IMR-90 (cell line): ENCODE data around the gene AOPEP. TPM values are rescaled to one million over a fixed set of nuclear protein-coding genes. Genes with fewer than 3 reads are reported as not detected.

Source experiments
- ATAC-seq: fragments of 200-7000 bp; cut with Tn5 transposase; 2 replicates; pipeline ENCODE4 v1.9.1; 2020; ENCODE audit warnings: low read depth, mild to moderate bottlenecking, moderate library complexity
- BruUV-seq: library from RNA; stranded (reverse); fragments of 400-500 nt; replicated peaks from 2 replicates; lab custom pipeline; 2021; lab: Mats Ljungman, UMichigan
- CTCF ChIA-PET: fragments of 300-600 bp; formaldehyde crosslinking; extraction: SDS; loops from one replicate; lab custom pipeline; 2021; ENCODE audit warnings: antibody characterized with exemption; lab: Yijun Ruan, JAX
- POLR2A ChIA-PET: fragments of 300-600 bp; sonication (Branson Sonifier 250); formaldehyde crosslinking; loops from one replicate; lab custom pipeline; 2022; ENCODE audit warnings: antibody characterized with exemption; ENCODE audit not compliant: unreplicated experiment; lab: Charles Lee
- DNase-seq: peaks from one replicate; pipeline ENCODE4 v3.0.0; 2013
- H2AFZ ChIP-seq: replicated peaks from 2 replicates; pipeline ENCODE3; 2013; ENCODE audit warnings: low read length, mild to moderate bottlenecking; ENCODE audit not compliant: poor library complexity
- H2AK5ac ChIP-seq: 2 replicates; pipeline ENCODE4 v1.6.1; 2013; ENCODE audit warnings: low read depth, low read length, inconsistent platforms
- H2AK9ac ChIP-seq: replicated peaks from 2 replicates; pipeline ENCODE3; 2013; ENCODE audit warnings: mild to moderate bottlenecking, low read depth, low read length, moderate library complexity; ENCODE audit not compliant: poor library complexity
- H2BK120ac ChIP-seq: 2 replicates; pipeline ENCODE4 v1.6.1; 2013; ENCODE audit warnings: low read depth, low read length, inconsistent platforms
- H2BK15ac ChIP-seq: 3 replicates; pipeline ENCODE4 v1.6.1; 2013; ENCODE audit warnings: low read depth, low read length, inconsistent platforms
- H2BK20ac ChIP-seq: 2 replicates; pipeline ENCODE4 v1.6.1; 2013; ENCODE audit warnings: low read depth, mild to moderate bottlenecking, inconsistent platforms, low read length, moderate library complexity
- H2BK5ac ChIP-seq: 2 replicates; pipeline ENCODE4 v1.6.1; 2013; ENCODE audit warnings: mild to moderate bottlenecking, low read depth, low read length, inconsistent platforms; ENCODE audit not compliant: poor library complexity, severe bottlenecking
- H3K14ac ChIP-seq: replicated peaks from 2 replicates; pipeline ENCODE4 v1.6.1; 2013; ENCODE audit warnings: low read depth, low read length, inconsistent platforms
- H3K18ac ChIP-seq: 2 replicates; pipeline ENCODE4 v1.6.1; 2013; ENCODE audit warnings: low read depth, low read length, control low read depth
- H3K23ac ChIP-seq: 2 replicates; pipeline ENCODE4 v1.6.1; 2013; ENCODE audit warnings: low read depth, low read length, inconsistent platforms
- H3K27ac ChIP-seq: 2 replicates; pipeline ENCODE4 v1.5.1; 2013; ENCODE audit warnings: mild to moderate bottlenecking, control low read depth, low read length; ENCODE audit not compliant: insufficient read depth
- H3K27me3 ChIP-seq: 2 replicates; pipeline ENCODE4 v1.6.1; 2013; ENCODE audit warnings: low read length; ENCODE audit not compliant: control insufficient read depth, insufficient read depth
- H3K36me3 ChIP-seq: 2 replicates; pipeline ENCODE4 v1.6.1; 2013; ENCODE audit warnings: low read length, mixed read lengths; ENCODE audit not compliant: control insufficient read depth, insufficient read depth
- H3K4ac ChIP-seq: 2 replicates; pipeline ENCODE4 v1.6.1; 2013; ENCODE audit warnings: low read depth, low read length, inconsistent platforms
- H3K4me1 ChIP-seq: 2 replicates; pipeline ENCODE4 v1.6.1; 2013; ENCODE audit warnings: low read length, mixed read lengths; ENCODE audit not compliant: control insufficient read depth, insufficient read depth
- H3K4me2 ChIP-seq: 2 replicates; pipeline ENCODE4 v1.6.1; 2013; ENCODE audit warnings: low read depth, mild to moderate bottlenecking, control low read depth, low read length, moderate library complexity
- H3K4me3 ChIP-seq: 2 replicates; pipeline ENCODE4 v1.5.1; 2013; ENCODE audit warnings: low read depth, mild to moderate bottlenecking, control low read depth, low read length, moderate library complexity; ENCODE audit not compliant: insufficient read depth
- H3K56ac ChIP-seq: 2 replicates; pipeline ENCODE4 v1.6.1; 2013; ENCODE audit warnings: low read length, inconsistent platforms; ENCODE audit not compliant: insufficient read depth; ENCODE audit errors: extremely low read depth
- H3K79me1 ChIP-seq, 2 experiments: 2 replicates each; pipeline ENCODE4 v1.6.1; 2013; ENCODE audit warnings: low read length in 2 of 2, inconsistent platforms in 1 of 2, low read depth in 1 of 2
- H3K9ac ChIP-seq: 2 replicates; pipeline ENCODE4 v1.6.1; 2013; ENCODE audit warnings: low read depth, low read length, control low read depth
- H3K9me1 ChIP-seq: 2 replicates; pipeline ENCODE4 v1.6.1; 2013; ENCODE audit warnings: low read length, inconsistent platforms; ENCODE audit not compliant: insufficient read depth
- H3K9me3 ChIP-seq: 2 replicates; pipeline ENCODE4 v1.6.1; 2013; ENCODE audit warnings: low read length; ENCODE audit not compliant: control insufficient read depth, insufficient read depth
- H4K20me1 ChIP-seq: 2 replicates; pipeline ENCODE4 v1.6.1; 2013; ENCODE audit warnings: low read length, inconsistent platforms; ENCODE audit not compliant: insufficient read depth
- H4K5ac ChIP-seq: 2 replicates; pipeline ENCODE4 v1.6.1; 2013; ENCODE audit warnings: mild to moderate bottlenecking, low read depth, low read length, control low read depth
- H4K8ac ChIP-seq, 2 experiments: 2 replicates each; pipeline ENCODE4 v1.6.1; 2013; ENCODE audit warnings: low read depth in 2 of 2, low read length in 2 of 2, control low read depth in 1 of 2, inconsistent platforms in 1 of 2
- H4K91ac ChIP-seq: 2 replicates; pipeline ENCODE4 v1.6.1; 2013; ENCODE audit warnings: low read depth, low read length, inconsistent platforms; ENCODE audit not compliant: insufficient read depth
- BHLHE40 ChIP-seq: fragments of 150-350 bp; IDR thresholded peaks from 2 replicates; pipeline ENCODE4 v1.6.1; 2016; ENCODE audit warnings: mild to moderate bottlenecking, low read depth, low read length
- CEBPB ChIP-seq: IDR thresholded peaks from 2 replicates; pipeline ENCODE4 v1.6.1; 2012; ENCODE audit warnings: low read depth, low read length, improper control_type of control experiment
- CHD1 ChIP-seq: IDR thresholded peaks from 2 replicates; pipeline ENCODE4 v1.6.1; 2012; ENCODE audit warnings: low read depth, low read length, improper control_type of control experiment
- FOS ChIP-seq: fragments of 150-350 bp; IDR thresholded peaks from 2 replicates; pipeline ENCODE4 v1.6.1; 2016; ENCODE audit warnings: low read depth, low read length
- MAZ ChIP-seq: IDR thresholded peaks from 2 replicates; pipeline ENCODE4 v1.6.1; 2012; ENCODE audit warnings: low read depth, mild to moderate bottlenecking, low read length, improper control_type of control experiment, moderate library complexity, borderline replicate concordance
- NFE2L2 ChIP-seq: fragments of 150-350 bp; IDR thresholded peaks from 2 replicates; pipeline ENCODE4 v1.6.1; 2016; ENCODE audit warnings: low read depth, mild to moderate bottlenecking, low read length
- POLR2A ChIP-seq: IDR thresholded peaks from 2 replicates; pipeline ENCODE4 v1.6.1; 2012; ENCODE audit warnings: mild to moderate bottlenecking, low read depth, low read length
- RCOR1 ChIP-seq: IDR thresholded peaks from 2 replicates; pipeline ENCODE4 v1.6.1; 2012; ENCODE audit warnings: mild to moderate bottlenecking, low read length, improper control_type of control experiment; ENCODE audit not compliant: insufficient replicate concordance
- RFX5 ChIP-seq: IDR thresholded peaks from 2 replicates; pipeline ENCODE4 v1.8.0; 2012; ENCODE audit warnings: low read depth, mild to moderate bottlenecking, low read length, moderate library complexity
- SMC3 ChIP-seq: fragments of 150-350 bp; IDR thresholded peaks from 2 replicates; pipeline ENCODE4 v1.6.1; 2016; ENCODE audit warnings: low read depth, mild to moderate bottlenecking, antibody characterized with exemption, low read length, moderate library complexity
- whole genome bisulfite sequencing, 2 experiments: methylation state at CpG; one replicate each; pipeline versions ENCODE4 v1.1.5 to v1.1.7; 2013; ENCODE audit warnings: missing lambda C conversion rate in 2 of 2; ENCODE audit not compliant: insufficient read length in 1 of 2; ENCODE audit errors: extremely low coverage in 2 of 2; 5-methylcytosine and 5-hydroxymethylcytosine counted together
- dilution Hi-C: fragments of 300-500 bp; cut with HindIII; formaldehyde crosslinking; loops from one replicate; pipeline ENCODE4 v1.14.3; 2018; ENCODE audit warnings: low sequenced_read_pairs; ENCODE audit not compliant: unreplicated experiment
- in situ Hi-C: fragments of 300-500 bp; cut with MboI; formaldehyde crosslinking; loops from 3 replicates; pipeline ENCODE4 v1.14.3; 2019; ENCODE audit warnings: low sequenced_read_pairs, inconsistent platforms, mixed read lengths
- intact Hi-C: fragments of 100-400 bp; cut with micrococcal nuclease; formaldehyde crosslinking; loops from 2 replicates; pipeline ENCODE4 v1.10.0; 2022
- polyA plus RNA-seq, 3 experiments: library from polyadenylated mRNA; depleted of rRNA; stranded (reverse); fragments of >200 nt; gene quantifications; 2 replicates each; pipeline ENCODE4 v1.2.3, GENCODE V29; 2012; ENCODE audit warnings: low replicate concordance in 1 of 3
- total RNA-seq: library from RNA; depleted of rRNA; stranded (reverse); fragments of >200 nt; gene quantifications from 2 replicates; pipeline ENCODE4 v1.2.3, GENCODE V29; 2012
- TF ChIP-seq, protein P1 (sequence below): conservative IDR thresholded peaks from 2 replicates; pipeline ENCODE4 v1.5.1; 2012; ENCODE audit warnings: mild to moderate bottlenecking, low read depth, low read length, improper control_type of control experiment
- TF ChIP-seq, protein P2 (sequence below): fragments of 150-350 bp; IDR thresholded peaks from 2 replicates; pipeline ENCODE4 v1.6.1; 2017; ENCODE audit warnings: mild to moderate bottlenecking, antibody characterized with exemption, low read length, low read depth

The AOPEP gene
- total and polyA plus RNA-seq, 2 of the 4 experiments (the other 2 are of a cell fraction), result 34.9 to 38.7 TPM

DNA sequence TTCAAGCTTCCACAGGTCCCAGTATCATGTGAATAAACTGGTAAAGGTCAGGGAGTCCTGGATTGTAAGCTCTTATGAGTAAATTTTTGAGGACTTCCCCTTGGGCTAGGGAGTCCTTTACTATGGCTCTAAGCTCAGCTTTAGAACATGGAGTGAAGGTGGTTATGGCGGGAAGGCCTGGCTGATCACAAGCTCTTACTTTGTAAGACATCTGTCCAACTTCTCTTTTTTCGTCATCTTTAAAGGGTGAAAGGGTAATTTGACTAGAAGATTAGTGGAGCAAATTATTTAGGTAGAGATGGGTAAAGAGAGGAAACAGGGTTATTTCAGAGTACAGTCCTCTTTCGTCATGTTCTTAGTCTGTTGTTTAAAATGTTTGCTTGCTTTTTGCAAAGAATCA, 155.4 kb downstream of the AOPEP start:
- Histone ChIP-seq H2BK15ac (0 out of 3 replicates have a peak overlapping the region, but pooled peaks have one; percentile 12), H2AFZ (no peak overlapping the region), H3K27me3 (no peaks in the 10 kb centered on the region), H3K4me1 (peaks cover 19% of the 10 kb centered on the region), H3K36me3 (no peaks in the 10 kb centered on the region), H3K9me1 (peaks cover 3% of the 10 kb centered on the region; the same call in 1 of the 2 replicates), H2BK20ac (peak overlapping the region; percentile 54), H3K27ac (no peak overlapping the region), H4K20me1 (no peaks in the 10 kb centered on the region), H2BK5ac (no peak overlapping the region), H2AK9ac (no peak overlapping the region), H3K56ac (no peak overlapping the region), H3K9ac (no peak overlapping the region), H3K9me3 (no peaks in the 10 kb centered on the region), H3K79me1 (peaks cover 2 to 13% of the 10 kb centered on the region in 2 experiments; a peak in 2 of 4 replicates), H3K14ac (no peak overlapping the region), H3K4me2 (no peak overlapping the region), H3K18ac (peak overlapping the region; percentile 71), H3K4me3 (no peak overlapping the region), H2BK120ac (no peak overlapping the region), H3K4ac (peak overlapping the region; percentile 25; the same call in 1 of the 2 replicates), H4K91ac (0 out of 2 replicates have a peak overlapping the region, but pooled peaks have one; percentile 19), H4K8ac (peak overlapping the region in 1 of 2 experiments; percentile 45; a peak in 1 of 4 replicates), H2AK5ac (no peak overlapping the region), H3K23ac (no peak overlapping the region), H4K5ac (peak overlapping the region; percentile 53; the same call in 1 of the 2 replicates)
- intact Hi-C loops (no loop called here), dilution Hi-C loops (no loop called here), in situ Hi-C loops (no loop called here)
- DNase-seq, result no peak
- CTCF ChIA-PET, result interaction anchor here (0.6 kb wide), 1 partner anchor 98 kb away, joined by 3 read pairs; no protein-coding TSS in a partner anchor
- TF ChIP-seq, protein P1, sequence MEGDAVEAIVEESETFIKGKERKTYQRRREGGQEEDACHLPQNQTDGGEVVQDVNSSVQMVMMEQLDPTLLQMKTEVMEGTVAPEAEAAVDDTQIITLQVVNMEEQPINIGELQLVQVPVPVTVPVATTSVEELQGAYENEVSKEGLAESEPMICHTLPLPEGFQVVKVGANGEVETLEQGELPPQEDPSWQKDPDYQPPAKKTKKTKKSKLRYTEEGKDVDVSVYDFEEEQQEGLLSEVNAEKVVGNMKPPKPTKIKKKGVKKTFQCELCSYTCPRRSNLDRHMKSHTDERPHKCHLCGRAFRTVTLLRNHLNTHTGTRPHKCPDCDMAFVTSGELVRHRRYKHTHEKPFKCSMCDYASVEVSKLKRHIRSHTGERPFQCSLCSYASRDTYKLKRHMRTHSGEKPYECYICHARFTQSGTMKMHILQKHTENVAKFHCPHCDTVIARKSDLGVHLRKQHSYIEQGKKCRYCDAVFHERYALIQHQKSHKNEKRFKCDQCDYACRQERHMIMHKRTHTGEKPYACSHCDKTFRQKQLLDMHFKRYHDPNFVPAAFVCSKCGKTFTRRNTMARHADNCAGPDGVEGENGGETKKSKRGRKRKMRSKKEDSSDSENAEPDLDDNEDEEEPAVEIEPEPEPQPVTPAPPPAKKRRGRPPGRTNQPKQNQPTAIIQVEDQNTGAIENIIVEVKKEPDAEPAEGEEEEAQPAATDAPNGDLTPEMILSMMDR, result no peak
- TF ChIP-seq, protein P2, sequence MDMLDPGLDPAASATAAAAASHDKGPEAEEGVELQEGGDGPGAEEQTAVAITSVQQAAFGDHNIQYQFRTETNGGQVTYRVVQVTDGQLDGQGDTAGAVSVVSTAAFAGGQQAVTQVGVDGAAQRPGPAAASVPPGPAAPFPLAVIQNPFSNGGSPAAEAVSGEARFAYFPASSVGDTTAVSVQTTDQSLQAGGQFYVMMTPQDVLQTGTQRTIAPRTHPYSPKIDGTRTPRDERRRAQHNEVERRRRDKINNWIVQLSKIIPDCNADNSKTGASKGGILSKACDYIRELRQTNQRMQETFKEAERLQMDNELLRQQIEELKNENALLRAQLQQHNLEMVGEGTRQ, result no peak
- TF ChIP-seq CHD1, result no peak
- no peak for TF ChIP-seq RFX5
- TF ChIP-seq MAZ, result no peak
- no peak for TF ChIP-seq FOS
- no peak for TF ChIP-seq RCOR1
- no peak for TF ChIP-seq BHLHE40
- no peak for TF ChIP-seq POLR2A
- no peak for TF ChIP-seq SMC3
- no peak for TF ChIP-seq CEBPB
- TF ChIP-seq NFE2L2, result no peak
- no CpG with 5 or more reads among the region's 3 CpGs for WGBS, 2 experiments
- POLR2A ChIA-PET, result no interaction called here
- no TSS peak for BruUV-seq
- no peak for ATAC-seq
